HCT116 (cell line): ENCODE data around the gene ITPKB. TPM values are rescaled to one million over a fixed set of nuclear protein-coding genes. Genes with fewer than 3 reads are reported as not detected.

ENCODE experiments used
- ATAC-seq: fragments of 200-7000 bp; cut with Tn5 transposase; 2 replicates; pipeline ENCODE4 v1.9.1; 2020; ENCODE audit warnings: mild to moderate bottlenecking, moderate library complexity
- BruUV-seq: library from RNA; stranded (reverse); fragments of 400-500 nt; replicated peaks from 2 replicates; lab custom pipeline; 2021; lab: Mats Ljungman, UMichigan
- CTCF ChIA-PET: fragments of 300-600 bp; sonication (Branson Sonifier 250); formaldehyde crosslinking; loops from one replicate; lab custom pipeline; 2021; ENCODE audit warnings: antibody characterized with exemption; lab: Charles Lee
- POLR2A ChIA-PET: fragments of 300-600, 350-600 bp; sonication (Branson Sonifier 250); formaldehyde crosslinking; loops from one replicate; lab custom pipeline; 2021; ENCODE audit warnings: antibody characterized with exemption; lab: Charles Lee
- RAD21 ChIA-PET, 2 experiments: fragments of 300-600 bp; sonication (Branson Sonifier 250); formaldehyde crosslinking; loops; one replicate each; lab custom pipeline; 2023; ENCODE audit warnings: low total read pairs in 2 of 2; ENCODE audit not compliant: uncharacterized antibody in 2 of 2, unreplicated experiment in 2 of 2, low non-redundant PET in 1 of 2; lab: Charles Lee
- DNase-seq: peaks from one replicate; pipeline ENCODE4 v3.0.0-alpha.2; 2010; ENCODE audit warnings: low read depth, low spot score
- H2AFZ ChIP-seq: fragments of 200-600 bp; shearing (Covaris generic), sonication (generic); 2 replicates; pipeline ENCODE4 v1.6.1; 2017; ENCODE audit warnings: low read depth, mixed run types, mixed read lengths, antibody characterized with exemption, low read length; ENCODE audit not compliant: poor library complexity, severe bottlenecking
- H3K27ac ChIP-seq: 2 replicates; pipeline ENCODE4 v1.5.1; 2012; ENCODE audit warnings: low read depth, low read length
- H3K27me3 ChIP-seq: fragments of 200-600 bp; sonication (generic); 2 replicates; pipeline ENCODE4 v1.6.1; 2016; ENCODE audit warnings: mixed run types, low read length, mixed read lengths; ENCODE audit not compliant: insufficient read depth
- H3K36me3 ChIP-seq, 2 experiments: fragments of 200-500 bp in 1 of 2; fragments of 200-600 bp in 1 of 2; sonication (Bioruptor generic) in 1 of 2; sonication (generic) in 1 of 2; 2 replicates each; pipeline versions ENCODE4 v1.5.1 to v1.6.1; 2014 to 2016; ENCODE audit warnings: low read length in 2 of 2, inconsistent platforms in 1 of 2, mixed read lengths in 1 of 2, mixed run types in 1 of 2; ENCODE audit not compliant: insufficient read depth in 2 of 2, control insufficient read depth in 1 of 2
- H3K4me1 ChIP-seq, 2 experiments: fragments of 200-600 bp in 1 of 2; sonication (generic) in 1 of 2; 2 replicates each; pipeline versions ENCODE4 v1.5.1 to v1.6.1; 2012 to 2017; ENCODE audit warnings: low read length in 2 of 2, inconsistent platforms in 1 of 2, mild to moderate bottlenecking in 1 of 2, mixed read lengths in 1 of 2, mixed run types in 1 of 2, moderate library complexity in 1 of 2; ENCODE audit not compliant: insufficient read depth in 2 of 2, control insufficient read depth in 1 of 2
- H3K4me2 ChIP-seq: fragments of 200-600 bp; sonication (generic); 2 replicates; pipeline ENCODE4 v1.6.1; 2017; ENCODE audit warnings: mixed run types, low read length, mixed read lengths
- H3K4me3 ChIP-seq, 2 experiments: fragments of 200-600 bp in 1 of 2; sonication (generic) in 1 of 2; replicated peaks in 1 of 2; 2 replicates each; pipeline ENCODE4 v1.5.1; 2011 to 2016; ENCODE audit warnings: low read length in 2 of 2, control low read depth in 1 of 2, low read depth in 1 of 2, mild to moderate bottlenecking in 1 of 2, mixed read lengths in 1 of 2, mixed run types in 1 of 2
- H3K79me2 ChIP-seq: fragments of 200-600 bp; sonication (generic); 2 replicates; pipeline ENCODE4 v1.6.1; 2017; ENCODE audit warnings: mild to moderate bottlenecking, mixed run types, low read length, moderate library complexity, mixed read lengths; ENCODE audit not compliant: insufficient read depth
- H3K9ac ChIP-seq: fragments of 200-600 bp; sonication (generic); 2 replicates; pipeline ENCODE4 v1.6.1; 2016; ENCODE audit warnings: low read length, mixed read lengths
- H3K9me2 ChIP-seq: fragments of 200-600 bp; sonication (generic), shearing (Covaris generic); 2 replicates; pipeline ENCODE4 v1.6.1; 2017; ENCODE audit warnings: mixed run types, mild to moderate bottlenecking, moderate library complexity; ENCODE audit not compliant: insufficient read depth
- H3K9me3 ChIP-seq, 2 experiments: fragments of 200-500 bp in 1 of 2; fragments of 200-600 bp in 1 of 2; sonication (Bioruptor generic) in 1 of 2; sonication (generic) in 1 of 2; 2 replicates each; pipeline ENCODE4 v1.6.1; 2014 to 2017; ENCODE audit warnings: low read length in 2 of 2, mixed read lengths in 2 of 2, inconsistent platforms in 1 of 2, low read depth in 1 of 2, mild to moderate bottlenecking in 1 of 2, mixed run types in 1 of 2, moderate library complexity in 1 of 2; ENCODE audit not compliant: control insufficient read depth in 1 of 2, insufficient read depth in 1 of 2
- H4K20me1 ChIP-seq: fragments of 200-600 bp; sonication (generic), shearing (Covaris generic); 2 replicates; pipeline ENCODE4 v1.6.1; 2017; ENCODE audit warnings: mixed run types, mild to moderate bottlenecking, moderate library complexity; ENCODE audit not compliant: insufficient read depth
- CBX3 ChIP-seq: IDR thresholded peaks from 2 replicates; pipeline ENCODE4 v1.6.1; 2012; ENCODE audit warnings: low read depth
- CEBPB ChIP-seq: IDR thresholded peaks from 2 replicates; pipeline ENCODE4 v1.6.1; 2012; ENCODE audit warnings: low read depth
- EGR1 ChIP-seq: IDR thresholded peaks from 2 replicates; pipeline ENCODE4 v1.6.1; 2012; ENCODE audit warnings: low read depth
- POLR2AphosphoS5 ChIP-seq: IDR thresholded peaks from 2 replicates; pipeline ENCODE4 v1.6.1; 2011; ENCODE audit warnings: mild to moderate bottlenecking, low read depth, low read length, moderate library complexity
- SIN3A ChIP-seq: IDR thresholded peaks from 2 replicates; pipeline ENCODE4 v1.6.1; 2012; ENCODE audit warnings: low read depth
- SP1 ChIP-seq: IDR thresholded peaks from 2 replicates; pipeline ENCODE4 v1.6.1; 2012; ENCODE audit warnings: low read depth
- SRF ChIP-seq: IDR thresholded peaks from 2 replicates; pipeline ENCODE4 v1.6.1; 2012; ENCODE audit warnings: low read depth
- TCF7L2 ChIP-seq: IDR thresholded peaks from 2 replicates; pipeline ENCODE4 v1.7.0; 2011; ENCODE audit warnings: borderline replicate concordance, inconsistent platforms; ENCODE audit not compliant: insufficient read depth, insufficient read length; ENCODE audit errors: extremely low read depth
- ZFX ChIP-seq: fragments of 450-650 bp; IDR thresholded peaks from 2 replicates; pipeline ENCODE4 v1.6.1; 2017
- ZNF274 ChIP-seq: fragments of 200-500 bp; sonication (Bioruptor generic); IDR thresholded peaks from 2 replicates; pipeline ENCODE4 v1.6.1; 2014; ENCODE audit warnings: mild to moderate bottlenecking, low read depth, low read length, inconsistent platforms
- intact Hi-C: fragments of 100-400 bp; cut with micrococcal nuclease; formaldehyde crosslinking; loops from 2 replicates; pipeline ENCODE4 v1.10.0; 2022
- total RNA-seq: library from RNA; stranded (reverse); gene quantifications from one replicate; pipeline ENCODE4 v1.2.1, GENCODE V29; 2021; ENCODE audit not compliant: unreplicated experiment
- TF ChIP-seq, protein P1 (sequence below), 3 experiments: fragments of 200-600 bp in 1 of 3; sonication (generic) in 1 of 3; IDR thresholded peaks in 2 of 3; conservative IDR thresholded peaks in 1 of 3; 2 replicates each; pipeline ENCODE4 v1.5.1; 2012 to 2017; ENCODE audit warnings: low read depth in 2 of 3, low read length in 2 of 3, antibody characterized with exemption in 1 of 3, borderline replicate concordance in 1 of 3, control low read depth in 1 of 3, mild to moderate bottlenecking in 1 of 3, mixed read lengths in 1 of 3, mixed run types in 1 of 3, moderate library complexity in 1 of 3; ENCODE audit not compliant: insufficient read depth in 1 of 3
- TF ChIP-seq, protein P2 (sequence below): IDR thresholded peaks from 2 replicates; pipeline ENCODE4 v1.6.1; 2011; ENCODE audit warnings: mild to moderate bottlenecking, low read length, moderate library complexity; ENCODE audit not compliant: insufficient replicate concordance; ENCODE audit errors: extremely low read depth
- TF ChIP-seq, protein P3 (sequence below): IDR thresholded peaks from 2 replicates; pipeline ENCODE4 v1.6.1; 2012

Gene ITPKB
- total RNA-seq, 1 experiment from 2014 or later, result 4.4 TPM

DNA sequence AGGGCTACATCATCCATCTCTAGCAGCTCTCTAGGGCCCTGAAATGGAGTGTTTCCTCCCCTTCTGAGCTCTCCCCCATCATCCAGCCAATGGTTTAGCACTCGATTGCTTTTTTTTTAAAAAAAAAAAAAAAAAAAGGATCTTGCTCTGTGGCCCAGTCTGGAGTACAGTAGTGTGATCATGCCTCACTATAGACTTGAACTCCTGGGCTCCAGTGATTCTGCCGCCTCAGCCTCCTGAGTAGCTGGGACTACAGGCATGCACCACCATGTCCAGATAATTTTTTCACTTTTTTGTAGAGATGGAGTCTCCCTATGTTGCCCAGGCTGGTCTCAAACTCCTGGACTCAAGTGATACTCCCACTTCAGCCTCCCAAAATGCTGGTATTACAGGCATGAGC lies 12.1 kb upstream of the ITPKB start:
- Histone ChIP-seq H3K9me2 (no peaks in the 10 kb centered on the region), H3K27me3 (no peaks in the 10 kb centered on the region), H3K4me1 (no peaks in the 10 kb centered on the region), H3K36me3 (no peaks in the 10 kb centered on the region), H3K4me3 (no peak overlapping the region), H3K27ac (no peak overlapping the region), H3K9ac (no peak overlapping the region), H2AFZ (no peak overlapping the region), H3K9me3 (no peaks in the 10 kb centered on the region), H4K20me1 (no peaks in the 10 kb centered on the region), H3K79me2 (no peaks in the 10 kb centered on the region), H3K4me2 (no peak overlapping the region)
- no peak for ATAC-seq
- TF ChIP-seq EGR1, result no peak
- TF ChIP-seq ZFX, result no peak
- TF ChIP-seq TCF7L2, result no peak
- TF ChIP-seq SP1, result no peak
- TF ChIP-seq, protein P1, sequence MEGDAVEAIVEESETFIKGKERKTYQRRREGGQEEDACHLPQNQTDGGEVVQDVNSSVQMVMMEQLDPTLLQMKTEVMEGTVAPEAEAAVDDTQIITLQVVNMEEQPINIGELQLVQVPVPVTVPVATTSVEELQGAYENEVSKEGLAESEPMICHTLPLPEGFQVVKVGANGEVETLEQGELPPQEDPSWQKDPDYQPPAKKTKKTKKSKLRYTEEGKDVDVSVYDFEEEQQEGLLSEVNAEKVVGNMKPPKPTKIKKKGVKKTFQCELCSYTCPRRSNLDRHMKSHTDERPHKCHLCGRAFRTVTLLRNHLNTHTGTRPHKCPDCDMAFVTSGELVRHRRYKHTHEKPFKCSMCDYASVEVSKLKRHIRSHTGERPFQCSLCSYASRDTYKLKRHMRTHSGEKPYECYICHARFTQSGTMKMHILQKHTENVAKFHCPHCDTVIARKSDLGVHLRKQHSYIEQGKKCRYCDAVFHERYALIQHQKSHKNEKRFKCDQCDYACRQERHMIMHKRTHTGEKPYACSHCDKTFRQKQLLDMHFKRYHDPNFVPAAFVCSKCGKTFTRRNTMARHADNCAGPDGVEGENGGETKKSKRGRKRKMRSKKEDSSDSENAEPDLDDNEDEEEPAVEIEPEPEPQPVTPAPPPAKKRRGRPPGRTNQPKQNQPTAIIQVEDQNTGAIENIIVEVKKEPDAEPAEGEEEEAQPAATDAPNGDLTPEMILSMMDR (IDR thresholded peaks at IDR 0.05 in 2 of 3, conservative IDR thresholded peaks at IDR 0.05 in 1 of 3; ENCODE audit: borderline replicate concordance in 1 of 3, insufficient read depth in 1 of 3, low read depth in 2 of 3, low read length in 2 of 3), result no peak
- TF ChIP-seq SRF, result no peak
- TF ChIP-seq POLR2AphosphoS5, result no peak
- TF ChIP-seq, protein P2, sequence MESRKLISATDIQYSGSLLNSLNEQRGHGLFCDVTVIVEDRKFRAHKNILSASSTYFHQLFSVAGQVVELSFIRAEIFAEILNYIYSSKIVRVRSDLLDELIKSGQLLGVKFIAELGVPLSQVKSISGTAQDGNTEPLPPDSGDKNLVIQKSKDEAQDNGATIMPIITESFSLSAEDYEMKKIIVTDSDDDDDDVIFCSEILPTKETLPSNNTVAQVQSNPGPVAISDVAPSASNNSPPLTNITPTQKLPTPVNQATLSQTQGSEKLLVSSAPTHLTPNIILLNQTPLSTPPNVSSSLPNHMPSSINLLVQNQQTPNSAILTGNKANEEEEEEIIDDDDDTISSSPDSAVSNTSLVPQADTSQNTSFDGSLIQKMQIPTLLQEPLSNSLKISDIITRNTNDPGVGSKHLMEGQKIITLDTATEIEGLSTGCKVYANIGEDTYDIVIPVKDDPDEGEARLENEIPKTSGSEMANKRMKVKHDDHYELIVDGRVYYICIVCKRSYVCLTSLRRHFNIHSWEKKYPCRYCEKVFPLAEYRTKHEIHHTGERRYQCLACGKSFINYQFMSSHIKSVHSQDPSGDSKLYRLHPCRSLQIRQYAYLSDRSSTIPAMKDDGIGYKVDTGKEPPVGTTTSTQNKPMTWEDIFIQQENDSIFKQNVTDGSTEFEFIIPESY, result no peak
- TF ChIP-seq CEBPB, result no peak
- TF ChIP-seq, protein P3, sequence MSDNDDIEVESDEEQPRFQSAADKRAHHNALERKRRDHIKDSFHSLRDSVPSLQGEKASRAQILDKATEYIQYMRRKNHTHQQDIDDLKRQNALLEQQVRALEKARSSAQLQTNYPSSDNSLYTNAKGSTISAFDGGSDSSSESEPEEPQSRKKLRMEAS, result no peak
- no peak for TF ChIP-seq SIN3A
- no peak for TF ChIP-seq ZNF274
- no peak for TF ChIP-seq CBX3
- ChIA-PET CTCF (no interaction called here), POLR2A (no interaction called here), RAD21 (no interaction called here)
- intact Hi-C loops, result no loop called here
- no TSS peak for BruUV-seq
- no peak for DNase-seq
